ENCODE data around the gene SORT1. TPM values are rescaled to one million over a fixed set of nuclear protein-coding genes. Genes with fewer than 3 reads are reported as not detected.

Gene SORT1
- polyA plus RNA-seq, 3 donors: 21.3 to 41.1 (median 35.3) TPM

DNA sequence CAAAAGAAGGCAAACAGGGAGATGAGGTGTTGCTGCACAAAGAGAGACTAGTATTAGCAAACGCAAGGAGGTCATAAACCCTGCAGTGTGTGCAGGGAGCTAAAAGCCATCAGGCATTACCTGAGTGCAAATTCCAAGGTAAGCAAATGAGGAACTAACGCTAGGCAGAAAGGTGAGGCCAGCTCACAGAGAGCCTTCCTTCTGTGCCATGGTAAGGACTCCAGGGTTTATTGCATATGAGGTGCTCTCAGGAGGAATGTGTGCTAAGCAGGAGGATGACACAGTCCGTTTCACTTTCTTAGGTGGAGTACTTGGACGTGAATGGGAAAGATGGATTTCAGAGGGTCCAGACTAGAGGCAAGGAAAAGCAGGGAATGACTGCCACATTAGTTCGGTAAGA, 46.3 kb downstream of the SORT1 start:
- no peaks in the 10 kb centered on the region for H3K4me1 ChIP-seq (ENCODE audit: control insufficient read depth in 1 of 2, insufficient read depth in 2 of 2, low read length in 2 of 2)
- H3K27me3 ChIP-seq (ENCODE audit: control insufficient read depth in 2 of 2, insufficient read depth in 2 of 2, low read length in 2 of 2): no peaks in the 10 kb centered on the region
- no peak overlapping the region for H2AFZ ChIP-seq (ENCODE audit: insufficient read depth, low read depth, low read length, poor library complexity, severe bottlenecking)
- Mint-ChIP-seq H3K27ac (no peak overlapping the region), H3K4me1 (no peaks in the 10 kb centered on the region), H3K27me3 (ENCODE audit: low read depth in 3 of 3) (peaks cover 0 to 3% (median 0%) of the 10 kb centered on the region in 3 donors), H3K4me3 (no peak overlapping the region), H3K36me3 (peaks cover 69 to 87% of the 10 kb centered on the region in 2 donors), H3K9me3 (peaks cover 0 to 2% (median 0%) of the 10 kb centered on the region in 7 donors)
- intact Hi-C loops (cut with micrococcal nuclease): no loop called here
- no peaks in the 10 kb centered on the region for H3K79me2 ChIP-seq (ENCODE audit: insufficient read depth, low read length)
- no peak overlapping the region for H3K27ac ChIP-seq (ENCODE audit: low read depth in 1 of 2, low read length in 2 of 2)
- no peak overlapping the region for H3K4me2 ChIP-seq (replicated peaks; ENCODE audit: extremely low read depth, low read length, poor library complexity, severe bottlenecking)
- H4K20me1 ChIP-seq (ENCODE audit: insufficient read depth, low read length): peaks cover 3% of the 10 kb centered on the region
- no peak overlapping the region for H3K4me3 ChIP-seq (replicated peaks in 1 of 3; ENCODE audit: low read depth in 2 of 3, low read length in 3 of 3)
- 94% methylated on average over 5 of the region's 5 CpGs for WGBS (ENCODE audit: insufficient coverage)
- TF ChIP-seq CTCF (IDR thresholded peaks at IDR 0.05): no peak
- DNase-seq: no peak
- peaks cover 74 to 96% of the 10 kb centered on the region in 2 donors for H3K36me3 ChIP-seq (replicated peaks in 1 of 2; ENCODE audit: control insufficient read depth in 1 of 2, insufficient read depth in 2 of 2, low read length in 2 of 2)
- H3K9me3 ChIP-seq (replicated peaks in 1 of 2; ENCODE audit: control insufficient read depth in 1 of 2, insufficient read depth in 1 of 2, low read length in 2 of 2): no peaks in the 10 kb centered on the region
- H3K9ac ChIP-seq (ENCODE audit: insufficient read depth, low read length, poor library complexity, severe bottlenecking): no peak overlapping the region

- Histone ChIP-seq H3K9me3 (replicated peaks in 1 of 2; ENCODE audit: control insufficient read depth in 1 of 2, insufficient read depth in 1 of 2, low read length in 2 of 2) (no peaks in the 10 kb centered on the region), H4K20me1 (ENCODE audit: insufficient read depth, low read length) (peaks cover 3% of the 10 kb centered on the region), H3K27ac (ENCODE audit: low read depth in 1 of 2, low read length in 2 of 2) (no peak overlapping the region), H3K79me2 (ENCODE audit: insufficient read depth, low read length) (no peaks in the 10 kb centered on the region), H3K9ac (ENCODE audit: insufficient read depth, low read length, poor library complexity, severe bottlenecking) (no peak overlapping the region), H3K27me3 (ENCODE audit: control insufficient read depth in 2 of 2, insufficient read depth in 2 of 2, low read length in 2 of 2) (no peaks in the 10 kb centered on the region), H3K4me2 (replicated peaks; ENCODE audit: extremely low read depth, low read length, poor library complexity, severe bottlenecking) (no peak overlapping the region), H3K4me3 (replicated peaks in 1 of 3; ENCODE audit: low read depth in 2 of 3, low read length in 3 of 3) (no peak overlapping the region), H3K4me1 (ENCODE audit: control insufficient read depth in 1 of 2, insufficient read depth in 2 of 2, low read length in 2 of 2) (no peaks in the 10 kb centered on the region), H2AFZ (ENCODE audit: insufficient read depth, low read depth, low read length, poor library complexity, severe bottlenecking) (no peak overlapping the region), H3K36me3 (replicated peaks in 1 of 2; ENCODE audit: control insufficient read depth in 1 of 2, insufficient read depth in 2 of 2, low read length in 2 of 2) (peaks cover 72 to 98% of the 10 kb centered on the region in 2 donors)
- intact Hi-C loops (cut with micrococcal nuclease): no loop called here
- H3K4me3 Mint-ChIP-seq: no peak overlapping the region
- H3K27ac Mint-ChIP-seq: no peak overlapping the region
- H3K4me1 Mint-ChIP-seq: no peaks in the 10 kb centered on the region
- H3K9me3 Mint-ChIP-seq: peaks cover 0 to 2% (median 0%) of the 10 kb centered on the region in 7 donors
- H3K27me3 Mint-ChIP-seq (ENCODE audit: low read depth in 3 of 3): peaks cover 0 to 3% (median 0%) of the 10 kb centered on the region in 3 donors
- peaks cover 76 to 95% of the 10 kb centered on the region in 2 donors for H3K36me3 Mint-ChIP-seq
- no peak for TF ChIP-seq CTCF (IDR thresholded peaks at IDR 0.05)
- WGBS (ENCODE audit: insufficient coverage): no CpG with 5 or more reads among the region's 1 CpG
- DNase-seq: no peak
These were observed 47.1 kb downstream of the SORT1 start for GRCh38 chr1:109350655-109351054.
